Tibial artery (tissue), 4 donors: ENCODE measurements around the gene F3.

Experiments used
- DNase-seq, 2 donors: peaks; one replicate each; pipeline ENCODE4 v3.0.0-alpha.2; 2019
- H3K27ac ChIP-seq, 2 donors: fragments of 200-600 bp; sonication (generic) in 1 of 2; 1 replicate in 1 of 2; 2 replicates in 1 of 2; pipeline ENCODE4 v1.5.1; 2018 to 2019; ENCODE audit warnings: mild to moderate bottlenecking in 1 of 2
- H3K27me3 ChIP-seq, 2 donors: fragments of 200-600 bp; sonication (generic) in 1 of 2; one replicate each; pipeline versions ENCODE4 v1.5.1 to v1.6.0; 2016 to 2019
- H3K36me3 ChIP-seq, 3 donors: fragments of 200-600 bp; sonication (generic) in 2 of 3; one replicate each; pipeline ENCODE4 v1.5.1; 2016 to 2019; ENCODE audit warnings: mild to moderate bottlenecking in 2 of 3
- H3K4me1 ChIP-seq, 4 donors: fragments of 200-600 bp; sonication (generic) in 2 of 4; 1 replicate in 3 of 4; 2 replicates in 1 of 4; pipeline ENCODE4 v1.5.1; 2016 to 2019
- H3K4me3 ChIP-seq, 2 donors: fragments of 200-600 bp; sonication (generic) in 1 of 2; 1 replicate in 1 of 2; 2 replicates in 1 of 2; pipeline ENCODE4 v1.5.1; 2018 to 2019; ENCODE audit warnings: mild to moderate bottlenecking in 2 of 2
- H3K9me3 ChIP-seq, 3 donors: fragments of 200-600 bp; sonication (generic) in 1 of 3; one replicate each; pipeline ENCODE4 v1.5.1; 2016 to 2019
- intact Hi-C: fragments of 100-400 bp; cut with DNase I; formaldehyde crosslinking; loops from one replicate; pipeline ENCODE4 v1.15.0; 2023; ENCODE audit warnings: low total_unique reads
- TF ChIP-seq, protein P1 (sequence below), 2 experiments: fragments of 200-600 bp in 1 of 2; fragments of 450-650 bp in 1 of 2; IDR thresholded peaks; one replicate each; pipeline ENCODE4 v1.5.1; 2017 to 2019; ENCODE audit warnings: antibody characterized with exemption in 2 of 2, mild to moderate bottlenecking in 1 of 2, moderate library complexity in 1 of 2

F3 gene

DNA sequence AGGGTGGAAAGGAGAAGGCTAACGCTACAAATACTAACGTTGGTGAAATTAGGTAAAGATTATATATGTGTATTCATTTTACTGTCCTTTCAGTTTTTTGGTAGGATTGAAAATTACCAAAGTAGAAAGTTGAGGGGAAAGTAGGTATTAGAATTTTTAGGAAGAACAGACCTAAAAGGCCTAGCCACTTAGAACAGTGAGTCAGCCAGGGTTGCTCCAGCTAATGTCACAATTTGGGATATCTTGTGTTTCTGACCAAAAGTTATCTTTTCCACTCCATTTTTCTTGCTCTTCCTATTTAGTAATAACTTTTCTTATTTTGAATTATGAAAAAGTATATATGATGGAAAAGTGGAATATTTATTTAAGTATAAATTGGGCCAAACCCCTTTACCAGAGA, 40.1 kb downstream of the F3 start:
- intact Hi-C loops = loop anchor here (2.0 kb wide), 1 partner anchor 39 kb away; no protein-coding TSS in a partner anchor
- Histone ChIP-seq H3K9me3 (no peaks in the 10 kb centered on the region), H3K27me3 (no peaks in the 10 kb centered on the region), H3K36me3 (peaks cover 22 to 50% (median 34%) of the 10 kb centered on the region in 3 donors), H3K27ac (no peak overlapping the region), H3K4me3 (no peak overlapping the region), H3K4me1 (no peaks in the 10 kb centered on the region)
- DNase-seq = no peak
- TF ChIP-seq, protein P1, sequence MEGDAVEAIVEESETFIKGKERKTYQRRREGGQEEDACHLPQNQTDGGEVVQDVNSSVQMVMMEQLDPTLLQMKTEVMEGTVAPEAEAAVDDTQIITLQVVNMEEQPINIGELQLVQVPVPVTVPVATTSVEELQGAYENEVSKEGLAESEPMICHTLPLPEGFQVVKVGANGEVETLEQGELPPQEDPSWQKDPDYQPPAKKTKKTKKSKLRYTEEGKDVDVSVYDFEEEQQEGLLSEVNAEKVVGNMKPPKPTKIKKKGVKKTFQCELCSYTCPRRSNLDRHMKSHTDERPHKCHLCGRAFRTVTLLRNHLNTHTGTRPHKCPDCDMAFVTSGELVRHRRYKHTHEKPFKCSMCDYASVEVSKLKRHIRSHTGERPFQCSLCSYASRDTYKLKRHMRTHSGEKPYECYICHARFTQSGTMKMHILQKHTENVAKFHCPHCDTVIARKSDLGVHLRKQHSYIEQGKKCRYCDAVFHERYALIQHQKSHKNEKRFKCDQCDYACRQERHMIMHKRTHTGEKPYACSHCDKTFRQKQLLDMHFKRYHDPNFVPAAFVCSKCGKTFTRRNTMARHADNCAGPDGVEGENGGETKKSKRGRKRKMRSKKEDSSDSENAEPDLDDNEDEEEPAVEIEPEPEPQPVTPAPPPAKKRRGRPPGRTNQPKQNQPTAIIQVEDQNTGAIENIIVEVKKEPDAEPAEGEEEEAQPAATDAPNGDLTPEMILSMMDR (IDR thresholded peaks at IDR 0.05) = no peak

DNA sequence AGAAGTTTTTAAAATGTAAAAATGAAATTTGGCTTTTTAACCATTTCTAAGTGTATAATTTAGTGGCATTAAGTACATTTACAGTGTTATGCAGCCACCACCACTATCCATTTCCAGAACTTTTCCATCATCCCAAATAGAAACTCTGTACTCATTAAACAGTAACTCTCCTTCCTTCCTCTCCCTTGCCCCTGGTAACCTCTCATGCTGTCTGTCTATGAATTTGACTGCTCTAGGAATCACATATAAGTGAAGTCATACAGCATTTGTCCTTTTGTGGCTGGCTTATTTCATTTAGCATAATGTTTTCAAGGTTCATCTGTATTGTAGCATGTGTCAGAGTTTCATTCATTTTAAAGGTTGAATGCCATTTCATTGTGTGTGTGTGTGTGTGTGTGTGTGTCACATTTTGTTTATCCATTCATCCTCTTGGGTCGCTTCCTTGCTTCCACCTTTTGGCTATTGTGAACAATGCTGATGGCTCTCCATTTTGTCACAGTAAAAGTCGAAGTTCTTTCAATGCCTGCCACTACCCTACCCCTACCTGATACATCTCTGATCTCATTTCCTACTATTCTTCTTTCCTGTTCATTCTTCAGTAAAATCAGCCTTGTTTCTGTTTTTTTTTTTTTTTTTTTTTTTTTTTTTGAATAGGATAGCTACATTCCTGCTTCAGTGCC, 45.3 kb downstream of the F3 start:
- Histone ChIP-seq H3K9me3 (no peaks in the 10 kb centered on the region), H3K36me3 (peaks cover 27 to 49% (median 29%) of the 10 kb centered on the region in 3 donors), H3K4me3 (no peak overlapping the region), H3K27ac (no peak overlapping the region), H3K27me3 (no peaks in the 10 kb centered on the region), H3K4me1 (no peaks in the 10 kb centered on the region)
- intact Hi-C loops = no loop called here
- TF ChIP-seq, protein P1 (IDR thresholded peaks at IDR 0.05) = no peak
- no peak for DNase-seq

DNA sequence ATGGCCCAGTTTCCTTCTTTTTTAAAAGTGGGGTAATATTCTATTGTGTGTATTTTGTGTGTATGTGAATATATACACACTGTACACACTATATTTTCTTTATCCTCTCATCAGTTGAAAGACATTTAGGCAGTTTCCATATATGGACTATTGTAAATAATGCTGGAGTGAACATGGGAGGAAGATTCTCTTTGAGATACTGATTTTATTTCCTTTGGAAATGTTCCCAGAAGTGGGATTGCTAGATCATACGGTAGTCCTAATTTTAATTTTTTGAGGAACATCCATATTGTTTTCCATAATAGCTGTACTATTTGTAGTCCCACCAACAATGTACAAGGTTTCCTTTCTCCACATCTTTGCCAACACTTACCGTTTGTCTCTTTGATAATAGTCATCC, 51.0 kb downstream of the F3 start:
- Histone ChIP-seq H3K27me3 (no peaks in the 10 kb centered on the region), H3K27ac (no peak overlapping the region), H3K4me1 (no peaks in the 10 kb centered on the region), H3K4me3 (no peak overlapping the region), H3K36me3 (peaks cover 31 to 42% (median 38%) of the 10 kb centered on the region in 3 donors), H3K9me3 (no peaks in the 10 kb centered on the region)
- TF ChIP-seq, protein P1 (IDR thresholded peaks at IDR 0.05) = no peak
- intact Hi-C loops = no loop called here
- DNase-seq = no peak

DNA sequence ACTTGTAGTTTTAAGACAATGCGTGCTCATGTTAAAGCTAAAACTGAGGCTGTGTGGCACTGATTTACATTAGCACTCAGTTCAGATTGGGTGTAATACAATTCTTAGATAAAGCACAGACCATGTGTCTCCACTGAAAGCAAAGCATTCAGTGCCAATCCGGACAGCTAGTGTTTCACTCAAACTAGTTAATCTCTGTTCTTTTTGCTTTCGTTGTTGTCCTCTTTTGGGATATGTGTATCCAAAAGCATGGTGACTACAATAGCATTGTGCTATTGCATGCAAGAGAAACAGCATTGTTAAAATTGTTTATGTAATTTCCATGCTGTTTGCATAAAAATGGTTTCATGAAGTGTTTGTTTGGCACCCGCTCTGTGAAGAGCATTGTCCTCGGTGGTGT, 54.6 kb downstream of the F3 start:
- intact Hi-C loops = no loop called here
- H3K27me3 ChIP-seq = no peaks in the 10 kb centered on the region
- TF ChIP-seq, protein P1 (IDR thresholded peaks at IDR 0.05) = no peak
- H3K27ac ChIP-seq = no peak overlapping the region
- no peaks in the 10 kb centered on the region for H3K4me1 ChIP-seq
- peaks cover 38 to 49% (median 39%) of the 10 kb centered on the region in 3 donors for H3K36me3 ChIP-seq
- no peak overlapping the region for H3K4me3 ChIP-seq
- no peak for DNase-seq
- H3K9me3 ChIP-seq = no peaks in the 10 kb centered on the region

DNA sequence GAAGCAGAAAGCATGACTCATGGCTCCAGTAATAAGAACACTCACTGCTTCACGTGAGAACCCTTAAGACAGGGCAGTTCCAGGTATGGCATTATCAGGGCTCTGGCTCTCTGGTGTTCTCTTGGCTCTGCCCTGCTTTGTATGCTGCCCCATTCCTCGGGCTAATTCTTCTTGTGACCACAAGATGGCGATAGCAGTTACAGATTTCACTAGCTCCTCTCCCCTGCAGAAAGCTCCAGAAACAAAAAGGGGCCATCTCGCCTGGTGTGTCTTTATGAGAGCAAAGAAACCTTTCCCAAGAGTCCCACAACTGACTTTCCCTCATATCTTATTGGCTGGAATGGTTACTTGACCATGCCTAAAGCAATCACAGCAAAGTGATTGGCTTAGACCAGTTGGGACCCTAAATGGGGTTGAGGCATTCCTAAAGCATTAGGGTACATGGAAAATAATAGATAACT, 60.1 kb downstream of the F3 start:
- Histone ChIP-seq H3K36me3 (peaks cover 12 to 24% (median 18%) of the 10 kb centered on the region in 3 donors), H3K27ac (no peak overlapping the region)
- intact Hi-C loops = loop anchor here (2.0 kb wide), 1 partner anchor 325 kb away; no protein-coding TSS in a partner anchor

More for the DNA sequence above, 60.1 kb downstream of the F3 start:
- Histone ChIP-seq H3K27me3 (no peaks in the 10 kb centered on the region), H3K4me3 (no peak overlapping the region), H3K9me3 (no peaks in the 10 kb centered on the region), H3K4me1 (no peaks in the 10 kb centered on the region)
- DNase-seq = no peak
- TF ChIP-seq, protein P1 (IDR thresholded peaks at IDR 0.05) = peak; percentile 71 to 80
